UCSD-AML1 (cell line): ENCODE data around the gene KIAA2012.

Experiments used
- DNase-seq: peaks from one replicate; lab custom pipeline; 2025; ENCODE audit not compliant: unreplicated experiment; lab: John Stamatoyannopoulos, UW

The KIAA2012 gene

GRCh38 chr2:202072737-202073401, at the start of gene KIAA2012:
Gene KIAA2012 (plus strand): TSS chr2:202073255. CDS start chr2:202073628, 373 bp downstream.
- DNase-seq, result no peak

- DNase-seq, result no peak
Measured at GRCh38 chr2:202023904-202024266, 49.2 kb upstream of the KIAA2012 start.

- DNase-seq, result no peak
Measured at GRCh38 chr2:202024871-202025270, 48.2 kb upstream of the KIAA2012 start.

GRCh38 chr2:202025816-202026215, 47.2 kb upstream of the KIAA2012 start:
- DNase-seq, result no peak

GRCh38 chr2:202026507-202026906, 46.5 kb upstream of the KIAA2012 start:
- DNase-seq, result no peak

GRCh38 chr2:202030691-202031090, 42.4 kb upstream of the KIAA2012 start:
- no peak for DNase-seq

GRCh38 chr2:202031246-202031951, 41.7 kb upstream of the KIAA2012 start:
- DNase-seq, result no peak

GRCh38 chr2:202032846-202033316, 40.2 kb upstream of the KIAA2012 start:
- DNase-seq, result peak; percentile 68

GRCh38 chr2:202033317-202034248, 39.5 kb upstream of the KIAA2012 start, which contains the start of gene FZD7:
Gene FZD7 (plus strand): TSS chr2:202033855. CDS start chr2:202034648, 793 bp downstream.
- DNase-seq, result peak; percentile 90

GRCh38 chr2:202034249-202035088, 38.6 kb upstream of the KIAA2012 start:
- no peak for DNase-seq

- DNase-seq, result no peak
Measured at GRCh38 chr2:202035089-202035940, 37.7 kb upstream of the KIAA2012 start.

- no peak for DNase-seq
Measured at GRCh38 chr2:202035941-202036372, 37.1 kb upstream of the KIAA2012 start.

GRCh38 chr2:202036601-202037037, 36.4 kb upstream of the KIAA2012 start:
- DNase-seq, result no peak

GRCh38 chr2:202037086-202037485, 36.0 kb upstream of the KIAA2012 start:
- DNase-seq, result no peak

- DNase-seq, result no peak
Measured at GRCh38 chr2:202038471-202039277, 34.4 kb upstream of the KIAA2012 start.

- DNase-seq, result no peak
Measured at GRCh38 chr2:202039278-202040078, 33.6 kb upstream of the KIAA2012 start.

GRCh38 chr2:202040079-202040844, 32.8 kb upstream of the KIAA2012 start:
- DNase-seq, result no peak
